GM12892 (cell line): ENCODE results near the gene NDUFA7.

ENCODE experiments used
- POLR2A ChIP-seq: IDR thresholded peaks from 2 replicates; pipeline ENCODE4 v1.6.1; 2011; ENCODE audit warnings: low read depth, low read length, control low read depth
- POLR2AphosphoS5 ChIP-seq: IDR thresholded peaks from 2 replicates; pipeline ENCODE4 v1.6.1; 2011; ENCODE audit warnings: low read depth, low read length, control low read depth

GRCh38 chr19:8324186-8325050, 3.2 kb upstream of the NDUFA7 start:
- TF ChIP-seq POLR2AphosphoS5, result peak; percentile 49; the same call in 1 of the 2 replicates
- peak; percentile 55 for TF ChIP-seq POLR2A
